Lower lobe of right lung (tissue), 2 donors: ENCODE measurements around the gene FOXK2. TPM values are rescaled to one million over a fixed set of nuclear protein-coding genes. Genes with fewer than 3 reads are reported as not detected.
"Not testable (repeated sequence)": the region's sequence is repeated elsewhere in the genome, so short reads cannot be mapped to it uniquely, and the experiment has no call there.

Experiments used
- ATAC-seq, 2 donors: fragments of 200-7000 bp; cut with Tn5 transposase; one replicate each; pipeline ENCODE4 v1.9.1; 2020 to 2022; ENCODE audit warnings: mild to moderate bottlenecking in 2 of 2, moderate library complexity in 2 of 2
- DNase-seq: peaks from one replicate; pipeline ENCODE4 v3.0.0-alpha.2; 2020
- H3K27ac ChIP-seq: fragments of 200-600 bp; one replicate; pipeline ENCODE4 v1.8.0; 2022
- H3K27me3 ChIP-seq: fragments of 200-600 bp; one replicate; pipeline ENCODE4 v1.8.0; 2022; ENCODE audit warnings: low read depth
- H3K36me3 ChIP-seq: fragments of 200-600 bp; one replicate; pipeline ENCODE4 v1.8.0; 2022; ENCODE audit warnings: mild to moderate bottlenecking
- H3K4me1 ChIP-seq: fragments of 200-600 bp; one replicate; pipeline ENCODE4 v1.8.0; 2022
- H3K4me3 ChIP-seq: fragments of 200-600 bp; one replicate; pipeline ENCODE4 v1.8.0; 2022; ENCODE audit warnings: mild to moderate bottlenecking
- H3K9me3 ChIP-seq: fragments of 200-600 bp; one replicate; pipeline ENCODE4 v1.8.0; 2022
- CTCF ChIP-seq: fragments of 200-600 bp; IDR thresholded peaks from one replicate; pipeline ENCODE4 v1.8.0; 2022; ENCODE audit warnings: antibody characterized with exemption, mild to moderate bottlenecking
- intact Hi-C: fragments of 100-400 bp; cut with DNase I; formaldehyde crosslinking; loops from one replicate; pipeline ENCODE4 v1.11.0; 2022
- total RNA-seq: library from RNA; stranded (reverse); fragmentation: NEBNext Ultra II Directional; extraction: Animal tissue kit (Norgen Biotek cat#: 25700); gene quantifications from one replicate; pipeline ENCODE4 v1.2.1, GENCODE V29; 2021
- donor health status: DM: no; HTN: yes; CAD: no; lungs with severe emphysema.

The FOXK2 gene
- total RNA-seq, 1 donor from 2014 or later: 60.1 TPM

- no peak for TF ChIP-seq CTCF
- no peaks in the 10 kb centered on the region for H3K9me3 ChIP-seq
- H3K36me3 ChIP-seq: no peaks in the 10 kb centered on the region
- no peaks in the 10 kb centered on the region for H3K4me1 ChIP-seq
- DNase-seq (no peak), ATAC-seq (no peak)
- no peak overlapping the region for H3K4me3 ChIP-seq
- H3K27me3 ChIP-seq: no peaks in the 10 kb centered on the region
- intact Hi-C loops: no loop called here
- H3K27ac ChIP-seq: no peak overlapping the region
Observed at GRCh38 chr17:82505296-82505695, 14.2 kb upstream of the FOXK2 start.

- intact Hi-C loops: not testable (repeated sequence)
Observed at GRCh38 chr17:82506402-82506801, 13.1 kb upstream of the FOXK2 start.

GRCh38 chr17:82507631-82508175, 11.8 kb upstream of the FOXK2 start:
- TF ChIP-seq CTCF: no peak
- ATAC-seq (no peak), DNase-seq (no peak)
- intact Hi-C loops: no loop called here
- no peak overlapping the region for H3K27ac ChIP-seq
- H3K4me1 ChIP-seq: no peaks in the 10 kb centered on the region
- no peaks in the 10 kb centered on the region for H3K27me3 ChIP-seq
- no peaks in the 10 kb centered on the region for H3K9me3 ChIP-seq
- H3K4me3 ChIP-seq: no peak overlapping the region
- H3K36me3 ChIP-seq: no peaks in the 10 kb centered on the region

More at GRCh38 chr17:82506402-82506801, 13.1 kb upstream of the FOXK2 start:
- not testable (repeated sequence) for H3K9me3 ChIP-seq, DNase-seq, H3K4me3 ChIP-seq, ATAC-seq, H3K27ac ChIP-seq, H3K36me3 ChIP-seq, H3K4me1 ChIP-seq, H3K27me3 ChIP-seq

DNA sequence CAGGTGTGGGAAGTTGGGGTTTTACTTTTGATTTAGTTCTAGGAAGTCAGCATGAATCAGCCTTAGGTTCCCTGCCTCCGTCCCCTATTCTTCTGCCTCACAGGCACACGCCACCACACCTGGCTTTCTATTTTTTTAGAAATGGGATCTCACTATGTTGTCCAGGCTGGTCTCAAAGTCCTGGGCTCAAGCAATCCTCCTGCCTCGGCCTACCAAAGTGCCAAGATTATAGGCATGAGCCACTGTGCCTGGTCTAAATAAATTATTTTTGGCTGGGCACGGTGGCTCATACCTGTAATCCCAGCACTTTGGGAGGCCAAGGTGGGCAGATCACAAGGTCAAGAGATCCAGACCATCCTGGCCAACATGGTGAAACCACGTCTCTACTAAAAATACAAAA, 7.9 kb upstream of the FOXK2 start:
- H3K4me1 ChIP-seq, ATAC-seq, intact Hi-C loops: not testable (repeated sequence)

GRCh38 chr17:82513864-82514263, 5.7 kb upstream of the FOXK2 start:
- H3K9me3 ChIP-seq, DNase-seq, H3K4me3 ChIP-seq, intact Hi-C loops, H3K36me3 ChIP-seq, ATAC-seq, H3K4me1 ChIP-seq, H3K27ac ChIP-seq, H3K27me3 ChIP-seq: not testable (repeated sequence)

More for the DNA sequence above, 7.9 kb upstream of the FOXK2 start:
- H3K9me3 ChIP-seq, H3K4me3 ChIP-seq, H3K27me3 ChIP-seq, H3K36me3 ChIP-seq, H3K27ac ChIP-seq, DNase-seq: not testable (repeated sequence)

DNA sequence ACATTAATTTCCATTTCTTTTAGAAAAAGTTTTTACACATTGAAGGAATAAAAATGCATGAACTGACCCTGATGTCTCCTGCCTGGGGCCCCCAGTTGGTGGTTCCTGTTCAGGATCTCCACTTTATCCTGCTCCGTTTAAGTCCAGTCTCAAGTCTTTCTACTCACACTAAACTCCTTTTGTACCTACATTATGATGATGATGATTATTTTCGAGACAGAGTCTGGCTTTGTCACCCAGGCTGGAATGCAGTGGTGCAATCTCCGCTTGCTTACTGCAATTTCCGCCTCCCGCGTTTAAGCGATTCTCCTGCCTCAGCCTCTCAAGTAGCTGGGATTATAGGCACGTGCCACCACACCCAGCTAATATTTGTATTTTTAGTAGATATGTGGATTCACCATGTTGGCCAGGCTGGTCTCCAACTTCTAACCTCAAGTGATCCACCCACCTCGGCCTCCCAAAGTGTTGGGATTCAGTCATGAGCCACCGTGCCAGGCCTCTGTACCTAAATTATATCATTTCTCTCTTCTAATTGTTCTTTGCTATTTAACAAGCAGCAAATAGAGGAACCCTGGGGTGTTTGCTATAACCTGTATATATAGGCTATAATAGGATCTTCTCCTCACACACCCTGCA, 2.2 kb upstream of the FOXK2 start:
- no peak for DNase-seq

More for the DNA sequence above, 2.2 kb upstream of the FOXK2 start:
- Histone ChIP-seq H3K36me3 (no peaks in the 10 kb centered on the region), H3K9me3 (no peaks in the 10 kb centered on the region), H3K27me3 (no peaks in the 10 kb centered on the region), H3K4me1 (peaks cover 22% of the 10 kb centered on the region), H3K4me3 (no peak overlapping the region), H3K27ac (no peak overlapping the region)
- ATAC-seq: no peak
- intact Hi-C loops: no loop called here
- TF ChIP-seq CTCF: no peak
